ENCODE data around the gene AFTPH.

AFTPH gene

DNA sequence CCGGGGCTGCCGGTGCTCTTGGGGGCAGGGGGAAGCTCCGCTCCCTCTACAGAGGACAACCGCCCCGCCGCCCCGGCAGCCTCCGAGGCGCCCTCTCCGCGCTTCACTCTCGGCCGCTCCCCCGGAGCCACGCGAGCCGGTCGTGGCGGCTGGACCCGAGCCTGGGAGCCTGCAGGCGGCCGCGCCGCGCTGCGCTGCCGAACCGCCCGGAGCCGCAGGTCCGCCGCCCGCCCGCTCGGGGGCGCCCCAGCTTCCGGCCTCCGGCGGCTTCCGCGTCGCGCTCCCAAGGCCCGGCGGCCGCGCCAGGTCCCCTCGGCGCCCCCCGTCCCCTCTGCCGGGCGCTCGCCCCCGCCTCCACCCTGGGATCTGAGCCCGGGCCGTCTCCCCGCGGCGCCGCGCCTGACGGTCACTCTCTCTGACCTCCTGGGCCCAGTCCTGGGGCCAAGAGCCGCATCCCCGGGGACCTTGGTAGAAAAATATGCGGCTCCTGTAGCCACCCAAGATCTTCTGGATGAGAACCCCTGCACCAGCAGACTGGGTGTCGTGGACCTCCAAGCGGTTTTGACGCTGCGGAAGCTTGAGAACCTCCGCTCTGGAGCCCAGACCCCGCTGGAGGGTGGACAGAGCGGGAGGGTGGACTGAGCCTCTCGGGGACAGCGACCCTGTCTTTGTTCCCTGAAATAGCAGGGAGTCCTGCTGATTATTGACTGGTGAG lies 85.3 kb downstream of the AFTPH start:
- Histone ChIP-seq H3K36me3 (ENCODE audit: low read depth) (no peaks in the 10 kb centered on the region), H3K4me3 (ENCODE audit: severe bottlenecking) (peak overlapping the region; percentile 13), H3K4me1 (ENCODE audit: insufficient read depth, poor library complexity, severe bottlenecking) (peaks cover 9% of the 10 kb centered on the region), H3K27me3 (ENCODE audit: insufficient read depth, poor library complexity, severe bottlenecking) (no peaks in the 10 kb centered on the region), H3K27ac (ENCODE audit: poor library complexity, severe bottlenecking) (no peak overlapping the region), H3K9me3 (ENCODE audit: severe bottlenecking) (no peaks in the 10 kb centered on the region)
- TF ChIP-seq, protein P1, sequence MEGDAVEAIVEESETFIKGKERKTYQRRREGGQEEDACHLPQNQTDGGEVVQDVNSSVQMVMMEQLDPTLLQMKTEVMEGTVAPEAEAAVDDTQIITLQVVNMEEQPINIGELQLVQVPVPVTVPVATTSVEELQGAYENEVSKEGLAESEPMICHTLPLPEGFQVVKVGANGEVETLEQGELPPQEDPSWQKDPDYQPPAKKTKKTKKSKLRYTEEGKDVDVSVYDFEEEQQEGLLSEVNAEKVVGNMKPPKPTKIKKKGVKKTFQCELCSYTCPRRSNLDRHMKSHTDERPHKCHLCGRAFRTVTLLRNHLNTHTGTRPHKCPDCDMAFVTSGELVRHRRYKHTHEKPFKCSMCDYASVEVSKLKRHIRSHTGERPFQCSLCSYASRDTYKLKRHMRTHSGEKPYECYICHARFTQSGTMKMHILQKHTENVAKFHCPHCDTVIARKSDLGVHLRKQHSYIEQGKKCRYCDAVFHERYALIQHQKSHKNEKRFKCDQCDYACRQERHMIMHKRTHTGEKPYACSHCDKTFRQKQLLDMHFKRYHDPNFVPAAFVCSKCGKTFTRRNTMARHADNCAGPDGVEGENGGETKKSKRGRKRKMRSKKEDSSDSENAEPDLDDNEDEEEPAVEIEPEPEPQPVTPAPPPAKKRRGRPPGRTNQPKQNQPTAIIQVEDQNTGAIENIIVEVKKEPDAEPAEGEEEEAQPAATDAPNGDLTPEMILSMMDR (IDR thresholded peaks at IDR 0.05; ENCODE audit: poor library complexity, severe bottlenecking): peak; percentile 41
- peak; percentile 11; the same call in 1 of the 3 replicates for ATAC-seq (ENCODE audit: low read depth)
- DNase-seq (ENCODE audit: low spot score): no peak

DNA sequence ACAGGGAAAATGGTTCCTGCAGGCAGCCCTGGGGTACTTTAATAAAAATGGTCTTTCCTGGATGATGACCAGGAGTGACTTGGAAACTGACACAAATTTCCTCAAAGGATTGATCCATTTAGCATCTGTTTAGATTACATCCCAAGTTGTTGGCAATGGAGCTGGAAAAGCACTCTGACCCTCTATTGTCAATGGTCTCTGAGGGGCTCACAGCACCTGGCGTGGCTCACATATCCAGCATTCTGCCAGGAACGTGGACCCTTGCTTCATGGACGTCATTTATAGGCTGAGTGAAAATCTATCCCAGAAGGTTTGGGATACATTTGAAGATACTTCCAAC lies 85.8 kb downstream of the AFTPH start:
- peaks cover 9% of the 10 kb centered on the region for H3K4me1 ChIP-seq (ENCODE audit: insufficient read depth, poor library complexity, severe bottlenecking)
- DNase-seq (ENCODE audit: low spot score) (no peak), ATAC-seq (ENCODE audit: low read depth) (no peak)
- H3K9me3 ChIP-seq (ENCODE audit: severe bottlenecking): no peaks in the 10 kb centered on the region
- H3K36me3 ChIP-seq (ENCODE audit: low read depth): no peaks in the 10 kb centered on the region
- H3K27ac ChIP-seq (ENCODE audit: poor library complexity, severe bottlenecking): no peak overlapping the region
- no peaks in the 10 kb centered on the region for H3K27me3 ChIP-seq (ENCODE audit: insufficient read depth, poor library complexity, severe bottlenecking)
- no peak overlapping the region for H3K4me3 ChIP-seq (ENCODE audit: severe bottlenecking)
- TF ChIP-seq, protein P1 (IDR thresholded peaks at IDR 0.05; ENCODE audit: poor library complexity, severe bottlenecking): no peak

DNA sequence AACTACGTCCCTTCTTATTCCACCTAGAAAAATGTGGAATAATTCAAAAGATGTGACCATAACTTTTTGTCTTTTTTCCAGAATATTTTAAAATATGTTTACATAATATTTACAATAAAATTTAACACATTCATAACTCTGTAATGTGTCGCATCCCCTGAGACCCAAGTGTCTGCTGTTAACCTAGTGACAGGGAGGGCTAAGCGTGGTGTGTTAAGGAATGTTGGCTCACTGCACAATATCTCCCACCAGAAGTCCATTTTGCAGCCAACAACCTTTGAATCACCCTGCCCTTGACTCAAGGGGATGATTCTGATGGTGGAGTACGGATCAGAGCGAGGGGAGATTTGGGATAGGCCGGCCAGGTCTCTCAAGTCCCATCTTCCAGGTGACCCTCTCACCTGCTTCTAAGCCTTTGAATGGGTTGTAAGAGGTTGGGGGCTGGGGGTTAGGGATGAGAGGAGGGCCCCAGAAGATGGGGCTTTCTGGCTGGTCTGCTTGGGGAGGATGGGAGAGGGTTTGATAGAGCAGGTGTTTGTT lies 86.3 kb downstream of the AFTPH start:
- ATAC-seq (ENCODE audit: low read depth) (no peak), DNase-seq (ENCODE audit: low spot score) (no peak)
- Histone ChIP-seq H3K4me1 (ENCODE audit: insufficient read depth, poor library complexity, severe bottlenecking) (peaks cover 9% of the 10 kb centered on the region), H3K4me3 (ENCODE audit: severe bottlenecking) (no peak overlapping the region), H3K27me3 (ENCODE audit: insufficient read depth, poor library complexity, severe bottlenecking) (no peaks in the 10 kb centered on the region), H3K27ac (ENCODE audit: poor library complexity, severe bottlenecking) (no peak overlapping the region), H3K36me3 (ENCODE audit: low read depth) (no peaks in the 10 kb centered on the region), H3K9me3 (ENCODE audit: severe bottlenecking) (no peaks in the 10 kb centered on the region)
- TF ChIP-seq, protein P1 (IDR thresholded peaks at IDR 0.05; ENCODE audit: poor library complexity, severe bottlenecking): no peak

DNA sequence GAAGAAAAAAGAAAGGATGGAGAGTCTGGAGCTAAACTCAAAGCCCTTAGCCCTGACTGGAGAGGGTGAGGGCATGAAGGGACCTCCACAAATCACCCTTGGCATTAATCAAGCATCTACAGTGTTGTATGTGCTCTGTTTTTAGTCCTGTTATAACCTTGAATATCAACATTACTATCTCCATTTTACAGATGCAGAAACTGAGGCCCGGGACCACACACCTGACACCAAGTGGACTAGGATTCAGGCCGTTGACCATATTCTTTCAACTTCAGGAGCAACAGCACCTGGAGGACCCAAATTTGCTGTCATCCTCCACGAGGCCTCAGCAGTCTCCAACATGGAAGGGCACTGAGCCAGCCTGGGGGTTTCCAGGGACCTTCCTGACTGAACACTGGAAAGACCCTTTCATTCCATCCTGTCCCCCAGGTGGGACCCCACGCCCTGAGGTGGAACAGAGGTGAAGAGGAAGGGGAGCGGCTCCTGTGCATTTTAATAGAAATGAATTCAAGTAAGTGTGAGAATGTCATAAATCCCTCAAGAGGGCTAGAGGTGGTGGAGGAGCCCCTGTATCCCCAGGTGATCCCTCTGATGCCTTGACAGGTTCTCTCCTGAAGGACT lies 88.6 kb downstream of the AFTPH start:
- H3K27ac ChIP-seq (ENCODE audit: poor library complexity, severe bottlenecking): no peak overlapping the region
- peaks cover 5% of the 10 kb centered on the region for H3K4me1 ChIP-seq (ENCODE audit: insufficient read depth, poor library complexity, severe bottlenecking)
- ATAC-seq (ENCODE audit: low read depth): no peak
- no peaks in the 10 kb centered on the region for H3K9me3 ChIP-seq (ENCODE audit: severe bottlenecking)
- H3K4me3 ChIP-seq (ENCODE audit: severe bottlenecking): no peak overlapping the region
- H3K27me3 ChIP-seq (ENCODE audit: insufficient read depth, poor library complexity, severe bottlenecking): no peaks in the 10 kb centered on the region
- H3K36me3 ChIP-seq (ENCODE audit: low read depth): no peaks in the 10 kb centered on the region
- TF ChIP-seq, protein P1 (IDR thresholded peaks at IDR 0.05; ENCODE audit: poor library complexity, severe bottlenecking): no peak
- DNase-seq (ENCODE audit: low spot score): no peak

DNA sequence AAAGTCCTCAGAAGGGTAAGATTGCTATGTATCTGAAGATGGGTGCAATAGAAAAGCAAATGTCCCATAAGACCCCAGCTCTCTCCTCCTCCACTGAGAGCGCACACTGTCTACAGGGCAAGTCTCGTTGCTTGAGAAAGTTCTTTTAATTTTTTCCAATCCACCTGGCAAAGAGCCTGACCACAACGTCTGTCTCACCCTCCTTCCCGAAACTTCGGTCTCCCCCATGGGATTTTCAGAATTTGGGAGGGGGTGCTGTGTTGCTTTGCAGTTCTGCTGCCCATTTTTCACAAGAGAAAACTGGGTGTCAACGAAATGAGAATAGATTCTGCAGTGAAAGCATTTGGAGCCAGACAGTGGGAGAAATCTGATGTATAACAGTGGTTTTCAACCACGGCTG lies 89.1 kb downstream of the AFTPH start:
- no peak for ATAC-seq (ENCODE audit: low read depth)
- Histone ChIP-seq H3K9me3 (ENCODE audit: severe bottlenecking) (no peaks in the 10 kb centered on the region), H3K4me1 (ENCODE audit: insufficient read depth, poor library complexity, severe bottlenecking) (no peaks in the 10 kb centered on the region), H3K27me3 (ENCODE audit: insufficient read depth, poor library complexity, severe bottlenecking) (no peaks in the 10 kb centered on the region), H3K27ac (ENCODE audit: poor library complexity, severe bottlenecking) (no peak overlapping the region), H3K36me3 (ENCODE audit: low read depth) (no peaks in the 10 kb centered on the region), H3K4me3 (ENCODE audit: severe bottlenecking) (no peak overlapping the region)
- TF ChIP-seq, protein P1 (IDR thresholded peaks at IDR 0.05; ENCODE audit: poor library complexity, severe bottlenecking): no peak
- no peak for DNase-seq (ENCODE audit: low spot score)

All from RWPE2 (cell line).